GM23338 (cell line): Measurements from ENCODE around the gene PDE6H. TPM values are rescaled to one million over a fixed set of nuclear protein-coding genes. Genes with fewer than 3 reads are reported as not detected.

Experiments used
- ATAC-seq: fragments of 200-7000 bp; cut with Tn5 transposase; 3 replicates; pipeline ENCODE4 v1.9.1; 2020
- DNase-seq: peaks from one replicate; pipeline ENCODE4 v3.0.0-alpha.2; 2015; ENCODE audit warnings: low spot score
- H2AFZ ChIP-seq: fragments of 200-600 bp; sonication (generic); 2 replicates; pipeline ENCODE4 v1.8.0; 2016; ENCODE audit warnings: antibody characterized with exemption, mild to moderate bottlenecking, moderate library complexity
- H3F3A ChIP-seq: fragments of 200-600 bp; sonication (generic); replicated peaks from 2 replicates; pipeline ENCODE4 v1.8.0; 2017; ENCODE audit warnings: antibody characterized with exemption, mixed run types, low read depth
- H3K27ac ChIP-seq: fragments of 200-600 bp; sonication (generic); 2 replicates; pipeline ENCODE4 v1.6.1; 2016; ENCODE audit warnings: low read depth
- H3K27me3 ChIP-seq: fragments of 200-600 bp; sonication (generic); 2 replicates; pipeline ENCODE4 v1.8.0; 2016; ENCODE audit warnings: mild to moderate bottlenecking, mixed run types, moderate library complexity; ENCODE audit not compliant: insufficient read depth
- H3K36me3 ChIP-seq: fragments of 200-600 bp; sonication (generic); 2 replicates; pipeline ENCODE4 v1.8.0; 2016; ENCODE audit warnings: mild to moderate bottlenecking; ENCODE audit not compliant: insufficient read depth
- H3K4me1 ChIP-seq: fragments of 200-600 bp; sonication (generic); 2 replicates; pipeline ENCODE4 v1.8.0; 2016; ENCODE audit warnings: mild to moderate bottlenecking, moderate library complexity; ENCODE audit not compliant: insufficient read depth
- H3K4me2 ChIP-seq: fragments of 200-600 bp; sonication (generic); 2 replicates; pipeline ENCODE4 v1.7.1; 2017; ENCODE audit warnings: mixed run types
- H3K4me3 ChIP-seq: fragments of 200-600 bp; sonication (generic); 2 replicates; pipeline ENCODE4 v1.6.1; 2016; ENCODE audit warnings: mixed run types
- H3K79me2 ChIP-seq: fragments of 200-600 bp; sonication (generic); replicated peaks from 2 replicates; pipeline ENCODE4 v1.8.0; 2017; ENCODE audit warnings: mild to moderate bottlenecking; ENCODE audit not compliant: insufficient read depth
- H3K9me2 ChIP-seq: fragments of 200-600 bp; sonication (generic); 2 replicates; pipeline ENCODE4 v1.8.0; 2017; ENCODE audit not compliant: insufficient read depth
- H4K20me1 ChIP-seq: fragments of 200-600 bp; sonication (generic); replicated peaks from 2 replicates; pipeline ENCODE4 v1.8.0; 2017; ENCODE audit warnings: mild to moderate bottlenecking; ENCODE audit not compliant: insufficient read depth
- H3K27ac Mint-ChIP-seq: 2 replicates; pipeline ENCODE4 v1.8.0; 2020; ENCODE audit warnings: inconsistent platforms, mild to moderate bottlenecking, moderate library complexity, mixed read lengths
- H3K27me3 Mint-ChIP-seq: 3 replicates; pipeline ENCODE4 v1.8.0; 2022; ENCODE audit warnings: low read depth, mild to moderate bottlenecking, moderate library complexity, mixed read lengths, inconsistent platforms; ENCODE audit not compliant: insufficient read depth, poor library complexity
- H3K36me3 Mint-ChIP-seq: 3 replicates; pipeline ENCODE4 v1.8.0; 2021; ENCODE audit warnings: low read depth, mild to moderate bottlenecking, inconsistent platforms, moderate library complexity, mixed read lengths
- H3K4me1 Mint-ChIP-seq: 3 replicates; pipeline ENCODE4 v1.8.0; 2020; ENCODE audit warnings: mild to moderate bottlenecking, inconsistent platforms, mixed read lengths
- H3K4me3 Mint-ChIP-seq: 3 replicates; pipeline ENCODE4 v1.8.0; 2021; ENCODE audit warnings: moderate library complexity, mild to moderate bottlenecking, inconsistent platforms, mixed read lengths
- H3K9me3 Mint-ChIP-seq: 3 replicates; pipeline ENCODE4 v1.8.0; 2020; ENCODE audit warnings: moderate library complexity, mild to moderate bottlenecking, inconsistent platforms, mixed read lengths
- CREB1 ChIP-seq: fragments of 250-450 bp; sonication (Bioruptor Pico); IDR thresholded peaks from 2 replicates; pipeline ENCODE4 v1.5.0; 2020; ENCODE audit warnings: low read depth, mild to moderate bottlenecking, moderate library complexity
- EZH2 ChIP-seq: fragments of 200-600 bp; sonication (generic); IDR thresholded peaks from one replicate; pipeline ENCODE4 v1.8.0; 2017; ENCODE audit warnings: antibody characterized with exemption, mild to moderate bottlenecking, low read depth; ENCODE audit not compliant: unreplicated experiment
- JUNB ChIP-seq: IDR thresholded peaks from one replicate; pipeline ENCODE4 v1.6.1; 2016; ENCODE audit warnings: antibody characterized with exemption; ENCODE audit not compliant: unreplicated experiment
- NANOG ChIP-seq: IDR thresholded peaks from 2 replicates; pipeline ENCODE4 v1.6.1; 2016; ENCODE audit warnings: antibody characterized with exemption, borderline replicate concordance
- POLR2AphosphoS5 ChIP-seq: IDR thresholded peaks from 2 replicates; pipeline ENCODE4 v1.6.1; 2016; ENCODE audit warnings: antibody characterized with exemption, low read depth
- STAT1 ChIP-seq: IDR thresholded peaks from one replicate; pipeline ENCODE4 v1.6.1; 2016; ENCODE audit warnings: antibody characterized with exemption; ENCODE audit not compliant: unreplicated experiment
- ZNF114 ChIP-seq: fragments of 250-450 bp; sonication (Bioruptor Pico); IDR thresholded peaks from 2 replicates; pipeline ENCODE4 v1.5.0; 2020; ENCODE audit warnings: mild to moderate bottlenecking, moderate library complexity
- ZNF331 ChIP-seq: fragments of 250-450 bp; sonication (Bioruptor Pico); IDR thresholded peaks from 2 replicates; pipeline ENCODE4 v1.5.0; 2020; ENCODE audit warnings: low read depth, mild to moderate bottlenecking, moderate library complexity
- polyA plus RNA-seq: library from polyadenylated mRNA; unstranded; fragments of >200 nt; fragmentation: Nextera tagmentation; extraction: Ambion mirVana; gene quantifications from 2 replicates; pipeline ENCODE4 v1.2.1, GENCODE V29; 2016
- total RNA-seq: library from RNA; depleted of rRNA; stranded (reverse); fragments of >200 nt; shearing (Covaris generic); gene quantifications from 2 replicates; pipeline ENCODE4 v1.2.3, GENCODE V29; 2014
- TF ChIP-seq, protein P1 (sequence below), 2 experiments: fragments of 200-600 bp in 1 of 2; sonication (generic) in 1 of 2; conservative IDR thresholded peaks; 2 replicates each; pipeline versions ENCODE4 v1.5.1 to v1.6.1; 2016 to 2017; ENCODE audit warnings: antibody characterized with exemption in 2 of 2, low read depth in 2 of 2, mild to moderate bottlenecking in 2 of 2, moderate library complexity in 1 of 2
- TF ChIP-seq, protein P2 (sequence below): fragments of 250-450 bp; sonication (Bioruptor Pico); IDR thresholded peaks from 2 replicates; pipeline ENCODE4 v1.5.0; 2020; ENCODE audit warnings: mild to moderate bottlenecking, moderate library complexity
- TF ChIP-seq, protein P3 (sequence below): IDR thresholded peaks from one replicate; pipeline ENCODE4 v1.6.1; 2018; ENCODE audit warnings: antibody characterized with exemption; ENCODE audit not compliant: unreplicated experiment

The PDE6H gene
- total and polyA plus RNA-seq, 2 experiments from 2014 or later, result not detected

DNA sequence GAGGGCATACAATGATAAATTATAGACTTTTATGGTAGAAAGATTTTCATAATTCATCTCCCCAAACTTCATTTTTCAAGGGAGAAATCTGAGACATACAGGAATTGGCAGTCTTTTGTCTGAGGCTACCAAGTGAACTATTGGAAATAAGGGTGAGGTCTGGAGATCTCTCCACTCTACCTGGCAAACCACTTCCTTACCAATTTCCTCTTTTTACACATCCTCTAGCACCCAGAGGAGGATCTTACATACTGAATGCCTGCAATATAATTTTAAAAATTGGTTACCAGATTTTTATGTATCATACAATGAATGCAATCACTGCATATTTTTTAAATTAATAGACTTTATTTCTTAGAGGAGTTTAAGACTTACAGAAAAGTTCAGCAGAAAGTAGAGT is 6.6 kb downstream of the PDE6H start:
- no peak overlapping the region for H3K27ac Mint-ChIP-seq
- TF ChIP-seq ZNF331 (CRISPR knock-in tag) (no peak), CREB1 (CRISPR knock-in tag) (no peak), ZNF114 (CRISPR knock-in tag) (no peak), POLR2AphosphoS5 (no peak), JUNB (no peak)
- no peak for DNase-seq
- Histone ChIP-seq H3K27ac (no peak overlapping the region), H3K4me3 (no peak overlapping the region), H3K36me3 (no peaks in the 10 kb centered on the region), H2AFZ (peak overlapping the region; percentile 28; the same call in 1 of the 2 replicates), H3K4me2 (no peak overlapping the region), H3K9me2 (no peaks in the 10 kb centered on the region), H3K79me2 (no peaks in the 10 kb centered on the region), H3K4me1 (no peaks in the 10 kb centered on the region), H3F3A (no peaks in the 10 kb centered on the region), H4K20me1 (no peaks in the 10 kb centered on the region), H3K27me3 (no peaks in the 10 kb centered on the region)
- H3K36me3 Mint-ChIP-seq, result no peaks in the 10 kb centered on the region
- no peak for ATAC-seq
- H3K4me1 Mint-ChIP-seq, result peaks cover under 1% of the 10 kb centered on the region; the same call in 1 of the 3 replicates
- H3K27me3 Mint-ChIP-seq, result no peaks in the 10 kb centered on the region
- no peak overlapping the region for H3K4me3 Mint-ChIP-seq
- no peaks in the 10 kb centered on the region for H3K9me3 Mint-ChIP-seq

DNA sequence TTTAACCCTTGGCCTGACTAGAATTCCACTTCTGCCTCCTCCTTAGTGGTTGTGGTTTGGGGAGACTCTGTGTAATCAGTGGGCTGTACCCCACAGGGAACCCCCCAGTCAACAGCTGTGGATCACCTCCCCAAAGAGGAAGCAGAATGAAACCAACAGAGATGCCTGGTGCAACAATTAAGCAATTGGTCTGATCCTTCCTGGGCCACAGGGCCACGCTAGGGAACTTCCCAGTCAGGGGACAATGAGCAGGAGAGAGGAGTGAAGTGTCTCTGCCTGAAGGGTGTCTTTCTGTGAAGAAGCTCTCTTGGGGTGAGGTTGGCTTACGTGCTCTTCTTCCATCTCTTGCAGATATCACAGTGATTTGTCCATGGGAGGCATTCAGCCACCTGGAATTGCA is 8.2 kb downstream of the PDE6H start:
- ATAC-seq (no peak), DNase-seq (no peak)
- no peak overlapping the region; the same call in 1 of the 2 replicates for H3K27ac Mint-ChIP-seq
- H3K9me2 ChIP-seq, result no peaks in the 10 kb centered on the region
- peaks cover 5% of the 10 kb centered on the region; the same call in 1 of the 3 replicates for H3K4me1 Mint-ChIP-seq
- H3K9me3 Mint-ChIP-seq, result no peaks in the 10 kb centered on the region
- H3K27me3 Mint-ChIP-seq, result no peaks in the 10 kb centered on the region
- no peak overlapping the region for H2AFZ ChIP-seq
- no peaks in the 10 kb centered on the region for H4K20me1 ChIP-seq
- H3K4me3 Mint-ChIP-seq, result no peak overlapping the region
- no peaks in the 10 kb centered on the region for H3K36me3 ChIP-seq
- H3K36me3 Mint-ChIP-seq, result no peaks in the 10 kb centered on the region
- H3K4me2 ChIP-seq, result no peak overlapping the region
- no peaks in the 10 kb centered on the region for H3K79me2 ChIP-seq
- no peaks in the 10 kb centered on the region for H3K27me3 ChIP-seq
- no peaks in the 10 kb centered on the region for H3K4me1 ChIP-seq
- H3K27ac ChIP-seq, result no peak overlapping the region
- H3K4me3 ChIP-seq, result no peak overlapping the region
- no peaks in the 10 kb centered on the region for H3F3A ChIP-seq
- TF ChIP-seq NANOG, result no peak
- TF ChIP-seq STAT1, result no peak
- TF ChIP-seq, protein P1, sequence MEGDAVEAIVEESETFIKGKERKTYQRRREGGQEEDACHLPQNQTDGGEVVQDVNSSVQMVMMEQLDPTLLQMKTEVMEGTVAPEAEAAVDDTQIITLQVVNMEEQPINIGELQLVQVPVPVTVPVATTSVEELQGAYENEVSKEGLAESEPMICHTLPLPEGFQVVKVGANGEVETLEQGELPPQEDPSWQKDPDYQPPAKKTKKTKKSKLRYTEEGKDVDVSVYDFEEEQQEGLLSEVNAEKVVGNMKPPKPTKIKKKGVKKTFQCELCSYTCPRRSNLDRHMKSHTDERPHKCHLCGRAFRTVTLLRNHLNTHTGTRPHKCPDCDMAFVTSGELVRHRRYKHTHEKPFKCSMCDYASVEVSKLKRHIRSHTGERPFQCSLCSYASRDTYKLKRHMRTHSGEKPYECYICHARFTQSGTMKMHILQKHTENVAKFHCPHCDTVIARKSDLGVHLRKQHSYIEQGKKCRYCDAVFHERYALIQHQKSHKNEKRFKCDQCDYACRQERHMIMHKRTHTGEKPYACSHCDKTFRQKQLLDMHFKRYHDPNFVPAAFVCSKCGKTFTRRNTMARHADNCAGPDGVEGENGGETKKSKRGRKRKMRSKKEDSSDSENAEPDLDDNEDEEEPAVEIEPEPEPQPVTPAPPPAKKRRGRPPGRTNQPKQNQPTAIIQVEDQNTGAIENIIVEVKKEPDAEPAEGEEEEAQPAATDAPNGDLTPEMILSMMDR (conservative IDR thresholded peaks at IDR 0.05; ENCODE audit: low read depth in 2 of 2), result no peak
- no peak for TF ChIP-seq CREB1 (CRISPR knock-in tag)
- no peak for TF ChIP-seq ZNF331 (CRISPR knock-in tag)
- TF ChIP-seq, protein P2, sequence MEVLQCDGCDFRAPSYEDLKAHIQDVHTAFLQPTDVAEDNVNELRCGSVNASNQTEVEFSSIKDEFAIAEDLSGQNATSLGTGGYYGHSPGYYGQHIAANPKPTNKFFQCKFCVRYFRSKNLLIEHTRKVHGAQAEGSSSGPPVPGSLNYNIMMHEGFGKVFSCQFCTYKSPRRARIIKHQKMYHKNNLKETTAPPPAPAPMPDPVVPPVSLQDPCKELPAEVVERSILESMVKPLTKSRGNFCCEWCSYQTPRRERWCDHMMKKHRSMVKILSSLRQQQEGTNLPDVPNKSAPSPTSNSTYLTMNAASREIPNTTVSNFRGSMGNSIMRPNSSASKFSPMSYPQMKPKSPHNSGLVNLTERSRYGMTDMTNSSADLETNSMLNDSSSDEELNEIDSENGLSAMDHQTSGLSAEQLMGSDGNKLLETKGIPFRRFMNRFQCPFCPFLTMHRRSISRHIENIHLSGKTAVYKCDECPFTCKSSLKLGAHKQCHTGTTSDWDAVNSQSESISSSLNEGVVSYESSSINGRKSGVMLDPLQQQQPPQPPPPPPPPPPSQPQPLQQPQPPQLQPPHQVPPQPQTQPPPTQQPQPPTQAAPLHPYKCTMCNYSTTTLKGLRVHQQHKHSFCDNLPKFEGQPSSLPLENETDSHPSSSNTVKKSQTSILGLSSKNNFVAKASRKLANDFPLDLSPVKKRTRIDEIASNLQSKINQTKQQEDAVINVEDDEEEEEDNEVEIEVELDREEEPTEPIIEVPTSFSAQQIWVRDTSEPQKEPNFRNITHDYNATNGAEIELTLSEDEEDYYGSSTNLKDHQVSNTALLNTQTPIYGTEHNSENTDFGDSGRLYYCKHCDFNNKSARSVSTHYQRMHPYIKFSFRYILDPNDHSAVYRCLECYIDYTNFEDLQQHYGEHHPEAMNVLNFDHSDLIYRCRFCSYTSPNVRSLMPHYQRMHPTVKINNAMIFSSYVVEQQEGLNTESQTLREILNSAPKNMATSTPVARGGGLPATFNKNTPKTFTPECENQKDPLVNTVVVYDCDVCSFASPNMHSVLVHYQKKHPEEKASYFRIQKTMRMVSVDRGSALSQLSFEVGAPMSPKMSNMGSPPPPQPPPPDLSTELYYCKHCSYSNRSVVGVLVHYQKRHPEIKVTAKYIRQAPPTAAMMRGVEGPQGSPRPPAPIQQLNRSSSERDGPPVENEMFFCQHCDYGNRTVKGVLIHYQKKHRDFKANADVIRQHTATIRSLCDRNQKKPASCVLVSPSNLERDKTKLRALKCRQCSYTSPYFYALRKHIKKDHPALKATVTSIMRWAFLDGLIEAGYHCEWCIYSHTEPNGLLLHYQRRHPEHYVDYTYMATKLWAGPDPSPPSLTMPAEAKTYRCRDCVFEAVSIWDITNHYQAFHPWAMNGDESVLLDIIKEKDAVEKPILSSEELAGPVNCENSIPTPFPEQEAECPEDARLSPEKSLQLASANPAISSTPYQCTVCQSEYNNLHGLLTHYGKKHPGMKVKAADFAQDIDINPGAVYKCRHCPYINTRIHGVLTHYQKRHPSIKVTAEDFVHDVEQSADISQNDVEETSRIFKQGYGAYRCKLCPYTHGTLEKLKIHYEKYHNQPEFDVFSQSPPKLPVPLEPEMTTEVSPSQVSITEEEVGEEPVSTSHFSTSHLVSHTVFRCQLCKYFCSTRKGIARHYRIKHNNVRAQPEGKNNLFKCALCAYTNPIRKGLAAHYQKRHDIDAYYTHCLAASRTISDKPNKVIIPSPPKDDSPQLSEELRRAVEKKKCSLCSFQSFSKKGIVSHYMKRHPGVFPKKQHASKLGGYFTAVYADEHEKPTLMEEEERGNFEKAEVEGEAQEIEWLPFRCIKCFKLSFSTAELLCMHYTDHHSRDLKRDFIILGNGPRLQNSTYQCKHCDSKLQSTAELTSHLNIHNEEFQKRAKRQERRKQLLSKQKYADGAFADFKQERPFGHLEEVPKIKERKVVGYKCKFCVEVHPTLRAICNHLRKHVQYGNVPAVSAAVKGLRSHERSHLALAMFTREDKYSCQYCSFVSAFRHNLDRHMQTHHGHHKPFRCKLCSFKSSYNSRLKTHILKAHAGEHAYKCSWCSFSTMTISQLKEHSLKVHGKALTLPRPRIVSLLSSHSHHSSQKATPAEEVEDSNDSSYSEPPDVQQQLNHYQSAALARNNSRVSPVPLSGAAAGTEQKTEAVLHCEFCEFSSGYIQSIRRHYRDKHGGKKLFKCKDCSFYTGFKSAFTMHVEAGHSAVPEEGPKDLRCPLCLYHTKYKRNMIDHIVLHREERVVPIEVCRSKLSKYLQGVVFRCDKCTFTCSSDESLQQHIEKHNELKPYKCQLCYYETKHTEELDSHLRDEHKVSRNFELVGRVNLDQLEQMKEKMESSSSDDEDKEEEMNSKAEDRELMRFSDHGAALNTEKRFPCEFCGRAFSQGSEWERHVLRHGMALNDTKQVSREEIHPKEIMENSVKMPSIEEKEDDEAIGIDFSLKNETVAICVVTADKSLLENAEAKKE (CRISPR knock-in tag), result no peak
- no peak for TF ChIP-seq POLR2AphosphoS5
- TF ChIP-seq ZNF114 (CRISPR knock-in tag), result no peak
- no peak for TF ChIP-seq EZH2
- TF ChIP-seq, protein P3, sequence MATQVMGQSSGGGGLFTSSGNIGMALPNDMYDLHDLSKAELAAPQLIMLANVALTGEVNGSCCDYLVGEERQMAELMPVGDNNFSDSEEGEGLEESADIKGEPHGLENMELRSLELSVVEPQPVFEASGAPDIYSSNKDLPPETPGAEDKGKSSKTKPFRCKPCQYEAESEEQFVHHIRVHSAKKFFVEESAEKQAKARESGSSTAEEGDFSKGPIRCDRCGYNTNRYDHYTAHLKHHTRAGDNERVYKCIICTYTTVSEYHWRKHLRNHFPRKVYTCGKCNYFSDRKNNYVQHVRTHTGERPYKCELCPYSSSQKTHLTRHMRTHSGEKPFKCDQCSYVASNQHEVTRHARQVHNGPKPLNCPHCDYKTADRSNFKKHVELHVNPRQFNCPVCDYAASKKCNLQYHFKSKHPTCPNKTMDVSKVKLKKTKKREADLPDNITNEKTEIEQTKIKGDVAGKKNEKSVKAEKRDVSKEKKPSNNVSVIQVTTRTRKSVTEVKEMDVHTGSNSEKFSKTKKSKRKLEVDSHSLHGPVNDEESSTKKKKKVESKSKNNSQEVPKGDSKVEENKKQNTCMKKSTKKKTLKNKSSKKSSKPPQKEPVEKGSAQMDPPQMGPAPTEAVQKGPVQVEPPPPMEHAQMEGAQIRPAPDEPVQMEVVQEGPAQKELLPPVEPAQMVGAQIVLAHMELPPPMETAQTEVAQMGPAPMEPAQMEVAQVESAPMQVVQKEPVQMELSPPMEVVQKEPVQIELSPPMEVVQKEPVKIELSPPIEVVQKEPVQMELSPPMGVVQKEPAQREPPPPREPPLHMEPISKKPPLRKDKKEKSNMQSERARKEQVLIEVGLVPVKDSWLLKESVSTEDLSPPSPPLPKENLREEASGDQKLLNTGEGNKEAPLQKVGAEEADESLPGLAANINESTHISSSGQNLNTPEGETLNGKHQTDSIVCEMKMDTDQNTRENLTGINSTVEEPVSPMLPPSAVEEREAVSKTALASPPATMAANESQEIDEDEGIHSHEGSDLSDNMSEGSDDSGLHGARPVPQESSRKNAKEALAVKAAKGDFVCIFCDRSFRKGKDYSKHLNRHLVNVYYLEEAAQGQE, result no peak
